Esophagus squamous epithelium (tissue), 5 donors: Measurements from ENCODE around the gene TTYH2. TPM values are rescaled to one million over a fixed set of nuclear protein-coding genes. Genes with fewer than 3 reads are reported as not detected.
A peak's percentile ranks its signal among the peaks of the same experiment; 100 is the strongest.
"Not testable (repeated sequence)": the region's sequence is repeated elsewhere in the genome, so short reads cannot be mapped to it uniquely, and the experiment has no call there.

Source experiments
- DNase-seq: peaks from one replicate; lab custom pipeline; 2025; lab: John Stamatoyannopoulos, UW
- H3K27ac ChIP-seq, 4 donors: fragments of 200-600 bp; sonication (generic); one replicate each; pipeline ENCODE4 v1.5.1; 2016 to 2019; ENCODE audit warnings: mild to moderate bottlenecking in 1 of 4
- H3K27me3 ChIP-seq, 4 donors: fragments of 200-600 bp; sonication (generic); 1 replicate in 3 of 4; 2 replicates in 1 of 4; pipeline versions ENCODE4 v1.5.1 to v1.6.0; 2017 to 2021; ENCODE audit warnings: antibody characterized with exemption in 1 of 4
- H3K36me3 ChIP-seq, 3 donors: fragments of 200-600 bp; sonication (generic); one replicate each; pipeline ENCODE4 v1.5.1; 2016 to 2019
- H3K4me1 ChIP-seq, 3 donors: fragments of 200-600 bp; sonication (generic); one replicate each; pipeline ENCODE4 v1.5.1; 2017 to 2019
- H3K4me3 ChIP-seq, 4 donors: fragments of 200-600 bp; sonication (generic); 1 replicate in 3 of 4; 2 replicates in 1 of 4; pipeline ENCODE4 v1.5.1; 2016 to 2019; ENCODE audit warnings: mild to moderate bottlenecking in 2 of 4, moderate library complexity in 1 of 4
- H3K9me3 ChIP-seq, 3 donors: fragments of 200-600 bp; sonication (generic); one replicate each; pipeline ENCODE4 v1.5.1; 2016 to 2019
- POLR2A ChIP-seq, 4 donors: fragments of 450-650 bp; IDR thresholded peaks; one replicate each; pipeline ENCODE4 v1.6.1; 2017; ENCODE audit warnings: antibody characterized with exemption in 4 of 4, mild to moderate bottlenecking in 4 of 4, moderate library complexity in 3 of 4
- WGBS, 2 donors: methylation state at CpG; one replicate each; pipeline ENCODE4 v1.1.5; 2018; 5-methylcytosine and 5-hydroxymethylcytosine counted together
- intact Hi-C: fragments of 100-400 bp; cut with DNase I; formaldehyde crosslinking; loops from one replicate; pipeline ENCODE4 v1.15.0; 2022
- total RNA-seq, 4 donors: library from RNA; depleted of rRNA; stranded (reverse); fragments of >200 nt; gene quantifications; one replicate each; pipeline ENCODE4 v1.1.0, GENCODE V29; 2016
- TF ChIP-seq, protein P1 (sequence below), 6 experiments: fragments of 450-650 bp in 4 of 6; fragments of 200-600 bp in 2 of 6; sonication (generic) in 2 of 6; IDR thresholded peaks; one replicate each; pipeline ENCODE4 v1.5.1; 2016 to 2019; ENCODE audit warnings: antibody characterized with exemption in 6 of 6, mild to moderate bottlenecking in 4 of 6, moderate library complexity in 4 of 6
- donor health status: DM: yes; HTN: yes; CAD: no.

TTYH2 gene
- total RNA-seq, 4 donors from 2014 or later, result 0.35 to 6.7 (median 1.8) TPM

DNA sequence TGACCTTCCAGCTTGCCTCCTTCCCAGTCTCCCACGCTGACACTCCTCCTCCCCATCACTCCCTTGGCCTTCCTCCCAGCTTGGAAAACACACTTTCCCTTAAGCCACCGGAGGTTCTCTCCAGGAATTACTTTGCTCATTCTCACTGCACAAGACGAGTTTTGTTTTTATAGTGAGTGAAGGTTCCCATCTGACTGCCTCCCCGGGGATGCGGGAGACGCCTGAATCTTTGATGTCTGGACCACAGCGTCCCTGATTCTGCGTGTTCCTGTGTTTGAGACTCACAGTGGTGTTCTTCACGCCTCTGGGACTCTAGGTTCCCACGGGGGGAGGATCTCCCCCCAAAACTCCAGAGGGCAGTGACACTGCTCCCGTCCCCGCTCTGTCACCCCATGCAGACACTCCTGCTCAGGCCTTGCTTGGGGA lies 62.7 kb downstream of the TTYH2 start:
- peaks cover 0 to 66% (median 0%) of the 10 kb centered on the region in 4 donors for H3K27me3 ChIP-seq
- H3K27ac ChIP-seq, result peak overlapping the region in 2 of 4 donors; percentile 38 to 61
- no peak for DNase-seq
- TF ChIP-seq, protein P1, sequence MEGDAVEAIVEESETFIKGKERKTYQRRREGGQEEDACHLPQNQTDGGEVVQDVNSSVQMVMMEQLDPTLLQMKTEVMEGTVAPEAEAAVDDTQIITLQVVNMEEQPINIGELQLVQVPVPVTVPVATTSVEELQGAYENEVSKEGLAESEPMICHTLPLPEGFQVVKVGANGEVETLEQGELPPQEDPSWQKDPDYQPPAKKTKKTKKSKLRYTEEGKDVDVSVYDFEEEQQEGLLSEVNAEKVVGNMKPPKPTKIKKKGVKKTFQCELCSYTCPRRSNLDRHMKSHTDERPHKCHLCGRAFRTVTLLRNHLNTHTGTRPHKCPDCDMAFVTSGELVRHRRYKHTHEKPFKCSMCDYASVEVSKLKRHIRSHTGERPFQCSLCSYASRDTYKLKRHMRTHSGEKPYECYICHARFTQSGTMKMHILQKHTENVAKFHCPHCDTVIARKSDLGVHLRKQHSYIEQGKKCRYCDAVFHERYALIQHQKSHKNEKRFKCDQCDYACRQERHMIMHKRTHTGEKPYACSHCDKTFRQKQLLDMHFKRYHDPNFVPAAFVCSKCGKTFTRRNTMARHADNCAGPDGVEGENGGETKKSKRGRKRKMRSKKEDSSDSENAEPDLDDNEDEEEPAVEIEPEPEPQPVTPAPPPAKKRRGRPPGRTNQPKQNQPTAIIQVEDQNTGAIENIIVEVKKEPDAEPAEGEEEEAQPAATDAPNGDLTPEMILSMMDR (IDR thresholded peaks at IDR 0.05), result no peak
- no peak for TF ChIP-seq POLR2A (IDR thresholded peaks at IDR 0.05)
- WGBS, 2 donors, result 24 to 55% methylated on average over 9 to 11 of the region's 12 CpGs
- H3K36me3 ChIP-seq, result no peaks in the 10 kb centered on the region
- intact Hi-C loops, result no loop called here
- H3K9me3 ChIP-seq, result no peaks in the 10 kb centered on the region
- H3K4me3 ChIP-seq, result no peak overlapping the region
- H3K4me1 ChIP-seq, result peaks cover 4 to 42% (median 5%) of the 10 kb centered on the region in 3 donors

DNA sequence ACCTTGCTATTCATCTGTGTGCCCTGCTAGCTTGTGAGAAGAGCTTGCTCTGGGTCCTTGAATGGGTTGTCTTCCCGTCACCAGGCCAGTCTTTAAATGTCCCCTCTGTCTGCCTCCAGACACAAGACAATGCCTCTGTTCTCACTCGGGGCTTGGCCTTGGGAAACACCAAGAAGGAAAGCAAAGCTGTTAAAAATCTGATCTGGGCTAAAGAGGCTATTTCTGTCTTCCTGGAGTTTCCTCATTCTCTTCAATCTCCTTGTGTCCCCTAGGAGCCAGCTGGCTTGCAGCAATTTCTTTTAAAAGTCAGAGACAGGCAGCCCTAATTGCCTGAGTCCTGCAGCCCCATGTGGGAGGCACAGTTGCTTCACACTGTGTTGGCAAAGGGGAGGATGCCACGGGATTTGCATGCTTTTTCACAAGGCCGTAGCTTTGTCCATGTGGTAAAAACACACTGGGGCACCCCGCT lies 63.2 kb downstream of the TTYH2 start:
- H3K27me3 ChIP-seq, result peaks cover 0 to 64% (median 0%) of the 10 kb centered on the region in 4 donors
- WGBS, 2 donors, result 50 to 80% methylated on average over 5 of the region's 5 CpGs

DNA sequence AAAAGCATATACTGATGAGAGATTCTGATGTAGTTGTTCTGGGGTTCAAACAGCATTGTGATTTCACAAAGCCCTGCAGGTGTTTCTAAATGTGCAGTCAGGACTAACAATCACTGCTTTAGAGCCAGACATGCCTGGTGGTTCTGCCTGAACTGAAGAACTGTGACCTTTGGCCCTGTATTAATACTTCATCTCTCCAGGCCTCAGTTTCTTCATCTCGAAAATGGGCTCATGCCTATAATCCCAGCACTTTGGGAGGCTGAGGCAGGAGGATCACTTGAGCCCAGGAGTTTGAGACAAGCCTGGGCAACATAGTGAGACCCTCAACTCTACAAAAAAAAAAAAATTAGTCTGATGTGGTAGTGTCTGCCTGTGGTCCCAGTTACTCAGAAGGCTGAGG lies 64.6 kb downstream of the TTYH2 start:
- Histone ChIP-seq H3K4me3 (no peak overlapping the region), H3K27me3 (peaks cover 0 to 57% (median 0%) of the 10 kb centered on the region in 4 donors), H3K36me3 (no peaks in the 10 kb centered on the region), H3K4me1 (peaks cover 4 to 36% (median 5%) of the 10 kb centered on the region in 3 donors), H3K9me3 (no peaks in the 10 kb centered on the region), H3K27ac (no peak overlapping the region)
- 80 to 88% methylated on average over 1 of the region's 1 CpG for WGBS, 2 donors
- intact Hi-C loops, result no loop called here
- no peak for TF ChIP-seq POLR2A (IDR thresholded peaks at IDR 0.05)
- TF ChIP-seq, protein P1 (IDR thresholded peaks at IDR 0.05), result no peak
- no peak for DNase-seq

More for the DNA sequence above, 63.2 kb downstream of the TTYH2 start:
- H3K27ac ChIP-seq, result peak overlapping the region in 2 of 4 donors; percentile 38 to 61
- no peaks in the 10 kb centered on the region for H3K9me3 ChIP-seq
- no peak overlapping the region for H3K4me3 ChIP-seq
- peaks cover 4 to 42% (median 5%) of the 10 kb centered on the region in 3 donors for H3K4me1 ChIP-seq
- intact Hi-C loops, result no loop called here
- DNase-seq, result no peak
- no peaks in the 10 kb centered on the region for H3K36me3 ChIP-seq
- no peak for TF ChIP-seq POLR2A (IDR thresholded peaks at IDR 0.05)
- TF ChIP-seq, protein P1 (IDR thresholded peaks at IDR 0.05), result no peak

DNA sequence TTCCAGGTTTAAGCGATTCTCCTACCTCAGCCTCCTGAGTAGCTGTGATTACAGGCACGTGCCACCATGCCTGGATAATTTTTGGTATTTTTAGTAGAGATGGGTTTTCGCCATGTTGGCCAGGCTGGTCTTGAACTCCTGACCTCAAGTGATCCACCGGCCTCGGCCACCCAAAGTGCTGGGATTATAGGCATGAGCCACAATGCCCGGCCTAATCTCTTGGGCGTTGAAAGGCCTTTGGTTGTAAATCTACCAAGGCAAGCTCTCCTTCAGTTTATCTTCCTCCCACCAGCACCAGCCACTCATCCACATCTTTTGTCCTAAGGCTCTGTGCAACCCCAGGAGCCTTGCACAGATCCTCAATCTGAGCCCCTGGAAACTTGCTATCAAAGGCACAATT lies 66.2 kb downstream of the TTYH2 start:
- H3K27ac ChIP-seq, DNase-seq, intact Hi-C loops, H3K36me3 ChIP-seq, H3K4me3 ChIP-seq, H3K9me3 ChIP-seq: not testable (repeated sequence)
- peaks cover 0 to 51% (median 0%) of the 10 kb centered on the region in 4 donors for H3K27me3 ChIP-seq
- WGBS, 2 donors, result 70 to 89% methylated on average over 3 to 6 of the region's 7 CpGs
- H3K4me1 ChIP-seq, result peaks cover 0 to 24% (median 0%) of the 10 kb centered on the region in 3 donors

DNA sequence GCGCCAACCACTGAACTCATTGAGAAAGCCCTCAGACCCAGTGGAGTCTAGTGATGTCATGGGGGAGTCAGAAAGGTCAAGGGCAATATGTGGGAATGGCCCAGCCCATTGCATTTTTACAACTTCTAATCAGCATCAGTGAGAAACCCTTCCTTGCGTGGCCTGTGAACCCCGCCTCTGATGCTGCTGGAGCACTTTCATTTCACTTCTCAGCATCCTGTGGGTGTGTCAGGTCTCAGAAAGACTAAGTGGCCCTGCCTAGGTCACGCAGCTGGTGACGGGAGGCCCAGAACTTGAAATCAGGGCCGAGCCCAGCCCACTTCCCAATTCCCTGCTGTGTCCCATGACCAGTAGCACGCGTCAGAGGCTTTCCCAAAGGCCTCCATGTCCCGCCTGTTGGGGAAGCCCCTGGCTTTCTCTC lies 66.7 kb downstream of the TTYH2 start:
- no peaks in the 10 kb centered on the region for H3K9me3 ChIP-seq

More for the DNA sequence above, 66.7 kb downstream of the TTYH2 start:
- no peak for DNase-seq
- WGBS, 2 donors, result 76 to 81% methylated on average over 3 to 5 of the region's 9 CpGs
- H3K4me3 ChIP-seq, result no peak overlapping the region
- H3K4me1 ChIP-seq, result peaks cover 0 to 23% (median 0%) of the 10 kb centered on the region in 3 donors
- peaks cover 0 to 51% (median 0%) of the 10 kb centered on the region in 4 donors for H3K27me3 ChIP-seq
- TF ChIP-seq, protein P1 (IDR thresholded peaks at IDR 0.05), result no peak
- TF ChIP-seq POLR2A (IDR thresholded peaks at IDR 0.05), result no peak
- intact Hi-C loops, result no loop called here
- H3K36me3 ChIP-seq, result no peaks in the 10 kb centered on the region
- H3K27ac ChIP-seq, result peak overlapping the region in 1 of 4 donors; percentile 21
